ENCODE data around the gene NEGR1. TPM values are rescaled to one million over a fixed set of nuclear protein-coding genes. Genes with fewer than 3 reads are reported as not detected.

Gene NEGR1
- total RNA-seq, 4 donors from 2014 or later = 34.5 to 58.8 (median 48.5) TPM

- 72% methylated on average over 3 of the region's 3 CpGs for WGBS
- no peak for DNase-seq (ENCODE audit: extremely low spot score)
- TF ChIP-seq EP300 (IDR thresholded peaks at IDR 0.05) = no peak
- TF ChIP-seq, protein P1, sequence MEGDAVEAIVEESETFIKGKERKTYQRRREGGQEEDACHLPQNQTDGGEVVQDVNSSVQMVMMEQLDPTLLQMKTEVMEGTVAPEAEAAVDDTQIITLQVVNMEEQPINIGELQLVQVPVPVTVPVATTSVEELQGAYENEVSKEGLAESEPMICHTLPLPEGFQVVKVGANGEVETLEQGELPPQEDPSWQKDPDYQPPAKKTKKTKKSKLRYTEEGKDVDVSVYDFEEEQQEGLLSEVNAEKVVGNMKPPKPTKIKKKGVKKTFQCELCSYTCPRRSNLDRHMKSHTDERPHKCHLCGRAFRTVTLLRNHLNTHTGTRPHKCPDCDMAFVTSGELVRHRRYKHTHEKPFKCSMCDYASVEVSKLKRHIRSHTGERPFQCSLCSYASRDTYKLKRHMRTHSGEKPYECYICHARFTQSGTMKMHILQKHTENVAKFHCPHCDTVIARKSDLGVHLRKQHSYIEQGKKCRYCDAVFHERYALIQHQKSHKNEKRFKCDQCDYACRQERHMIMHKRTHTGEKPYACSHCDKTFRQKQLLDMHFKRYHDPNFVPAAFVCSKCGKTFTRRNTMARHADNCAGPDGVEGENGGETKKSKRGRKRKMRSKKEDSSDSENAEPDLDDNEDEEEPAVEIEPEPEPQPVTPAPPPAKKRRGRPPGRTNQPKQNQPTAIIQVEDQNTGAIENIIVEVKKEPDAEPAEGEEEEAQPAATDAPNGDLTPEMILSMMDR (IDR thresholded peaks at IDR 0.05) = no peak
- TF ChIP-seq POLR2AphosphoS5 (IDR thresholded peaks at IDR 0.05) = no peak
- no peak for TF ChIP-seq POLR2A (IDR thresholded peaks at IDR 0.05; ENCODE audit: low read depth)
- Histone ChIP-seq H3K27me3 (no peaks in the 10 kb centered on the region), H3K4me3 (no peak overlapping the region), H3K27ac (replicated peaks in 1 of 4) (no peak overlapping the region), H3K36me3 (no peaks in the 10 kb centered on the region), H3K4me1 (no peaks in the 10 kb centered on the region), H3K9me3 (no peaks in the 10 kb centered on the region)
- intact Hi-C loops (cut with DNase I) = no loop called here
These were observed 710.3 kb downstream of the NEGR1 start for GRCh38 chr1:71572038-71572437.

- TF ChIP-seq POLR2A (IDR thresholded peaks at IDR 0.05; ENCODE audit: low read depth) = no peak
- TF ChIP-seq, protein P1 (IDR thresholded peaks at IDR 0.05) = no peak
- no peak for TF ChIP-seq EP300 (IDR thresholded peaks at IDR 0.05)
- no peak for TF ChIP-seq POLR2AphosphoS5 (IDR thresholded peaks at IDR 0.05)
- Histone ChIP-seq H3K4me1 (peaks cover 7 to 23% (median 16%) of the 10 kb centered on the region in 4 donors), H3K9me3 (no peaks in the 10 kb centered on the region), H3K27ac (replicated peaks in 1 of 4) (no peak overlapping the region), H3K36me3 (no peaks in the 10 kb centered on the region), H3K4me3 (no peak overlapping the region), H3K27me3 (no peaks in the 10 kb centered on the region)
- 88% methylated on average over 1 of the region's 1 CpG for WGBS
- intact Hi-C loops (cut with DNase I) = no loop called here
- no peak for DNase-seq (ENCODE audit: extremely low spot score)
These were observed 715.9 kb downstream of the NEGR1 start for GRCh38 chr1:71566413-71566812.

GRCh38 chr1:71565831-71566230, 716.5 kb downstream of the NEGR1 start:
- Histone ChIP-seq H3K36me3 (no peaks in the 10 kb centered on the region), H3K9me3 (no peaks in the 10 kb centered on the region), H3K4me3 (no peak overlapping the region), H3K27ac (replicated peaks in 1 of 4) (no peak overlapping the region), H3K4me1 (peaks cover 9 to 29% (median 21%) of the 10 kb centered on the region in 4 donors), H3K27me3 (no peaks in the 10 kb centered on the region)
- 90% methylated on average over 3 of the region's 3 CpGs for WGBS
- no peak for TF ChIP-seq EP300 (IDR thresholded peaks at IDR 0.05)
- no peak for TF ChIP-seq POLR2A (IDR thresholded peaks at IDR 0.05; ENCODE audit: low read depth)
- TF ChIP-seq POLR2AphosphoS5 (IDR thresholded peaks at IDR 0.05) = no peak
- TF ChIP-seq, protein P1 (IDR thresholded peaks at IDR 0.05) = no peak
- no peak for DNase-seq (ENCODE audit: extremely low spot score)
- intact Hi-C loops (cut with DNase I) = no loop called here

DNA sequence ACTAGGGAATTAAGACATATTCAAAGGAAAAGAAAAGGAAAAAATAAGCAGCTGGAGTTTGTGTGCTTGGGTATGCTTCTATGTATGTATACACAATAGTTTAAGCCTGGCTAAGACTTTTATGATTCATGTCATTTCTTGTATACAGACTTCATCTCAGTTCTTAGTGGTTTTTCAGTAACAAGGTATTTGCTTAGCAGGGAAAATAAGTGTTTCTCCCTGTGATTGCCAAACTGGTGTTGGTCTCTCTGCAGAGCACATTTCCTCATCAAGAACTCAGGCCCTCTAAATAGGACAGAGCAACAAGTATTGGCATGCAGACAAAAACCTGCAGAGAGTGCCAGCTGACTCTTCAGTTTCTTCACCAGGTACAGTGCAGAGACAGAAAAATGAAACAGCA, 717.1 kb downstream of the NEGR1 start:
- H3K27me3 ChIP-seq = no peaks in the 10 kb centered on the region
- H3K36me3 ChIP-seq = no peaks in the 10 kb centered on the region
- intact Hi-C loops (cut with DNase I) = no loop called here
- no peak for DNase-seq (ENCODE audit: extremely low spot score)
- no peak overlapping the region for H3K27ac ChIP-seq (replicated peaks in 1 of 4)
- no peaks in the 10 kb centered on the region for H3K9me3 ChIP-seq
- TF ChIP-seq, protein P1 (IDR thresholded peaks at IDR 0.05) = no peak
- TF ChIP-seq POLR2A (IDR thresholded peaks at IDR 0.05; ENCODE audit: low read depth) = no peak
- no peak for TF ChIP-seq EP300 (IDR thresholded peaks at IDR 0.05)
- TF ChIP-seq POLR2AphosphoS5 (IDR thresholded peaks at IDR 0.05) = no peak
- H3K4me3 ChIP-seq = no peak overlapping the region
- H3K4me1 ChIP-seq = peaks cover 9 to 31% (median 22%) of the 10 kb centered on the region in 4 donors

- TF ChIP-seq EP300 (IDR thresholded peaks at IDR 0.05) (no peak), POLR2A (IDR thresholded peaks at IDR 0.05; ENCODE audit: low read depth) (no peak), POLR2AphosphoS5 (IDR thresholded peaks at IDR 0.05) (no peak)
- TF ChIP-seq, protein P1 (IDR thresholded peaks at IDR 0.05) = no peak
- no peaks in the 10 kb centered on the region for H3K36me3 ChIP-seq
- H3K27ac ChIP-seq (replicated peaks in 1 of 4) = peak overlapping the region; percentile 7 to 33 (median 20)
- no peak overlapping the region for H3K4me3 ChIP-seq
- WGBS = 82% methylated on average over 1 of the region's 1 CpG
- H3K9me3 ChIP-seq = no peaks in the 10 kb centered on the region
- peaks cover 9 to 31% (median 22%) of the 10 kb centered on the region in 4 donors for H3K4me1 ChIP-seq
- H3K27me3 ChIP-seq = no peaks in the 10 kb centered on the region
- intact Hi-C loops (cut with DNase I) = no loop called here
- no peak for DNase-seq (ENCODE audit: extremely low spot score)
These were observed 720.0 kb downstream of the NEGR1 start for GRCh38 chr1:71562298-71562697.
